H1 (cell line): Measurements from ENCODE around the gene TBC1D24. TPM values are rescaled to one million over a fixed set of nuclear protein-coding genes. Genes with fewer than 3 reads are reported as not detected.

ENCODE experiments used
- BCL11A ChIP-seq, 2 experiments: IDR thresholded peaks; one replicate each; pipeline ENCODE4 v1.6.1; 2011; ENCODE audit warnings: low read depth in 2 of 2, low read length in 2 of 2, mild to moderate bottlenecking in 2 of 2
- EZH2 ChIP-seq: fragments of 200-600 bp; sonication (generic); IDR thresholded peaks from 2 replicates; pipeline ENCODE4 v1.7.1; 2012; ENCODE audit warnings: low read depth, mild to moderate bottlenecking, moderate library complexity, low read length, inconsistent platforms; ENCODE audit not compliant: severe bottlenecking
- GABPA ChIP-seq: IDR thresholded peaks from 2 replicates; pipeline ENCODE4 v1.6.1; 2011; ENCODE audit warnings: mild to moderate bottlenecking, low read length, moderate library complexity, borderline replicate concordance; ENCODE audit not compliant: insufficient read depth
- HDAC6 ChIP-seq: IDR thresholded peaks from one replicate; pipeline ENCODE4 v1.7.1; 2012; ENCODE audit warnings: low read depth, mild to moderate bottlenecking, inconsistent platforms, low read length, moderate library complexity
- RFX5 ChIP-seq: IDR thresholded peaks from 2 replicates; pipeline ENCODE4 v1.6.1; 2011; ENCODE audit warnings: low read depth, low read length, improper control_type of control experiment, borderline replicate concordance
- RXRA ChIP-seq: IDR thresholded peaks from 2 replicates; pipeline ENCODE4 v1.6.1; 2011; ENCODE audit warnings: low read depth, mild to moderate bottlenecking, low read length, moderate library complexity; ENCODE audit not compliant: insufficient read depth
- SIN3A ChIP-seq, 2 experiments: IDR thresholded peaks in 1 of 2; conservative IDR thresholded peaks in 1 of 2; 2 replicates each; pipeline ENCODE4 v1.6.1; 2011 to 2012; ENCODE audit warnings: low read length in 2 of 2, improper control_type of control experiment in 1 of 2, low read depth in 1 of 2, mild to moderate bottlenecking in 1 of 2
- polyA plus RNA-seq, 7 experiments: library from polyadenylated mRNA; depleted of rRNA in 3 of 7; stranded (reverse) in 5 of 7; unstranded in 2 of 7; fragments of >200 nt in 5 of 7; fragments of 200-250 nt in 2 of 7; gene quantifications; 1 replicate in 5 of 7; 2 replicates in 1 of 7; 4 replicates in 1 of 7; pipeline versions ENCODE4 v1.2.1 to v1.2.3, GENCODE V29; 2011 to 2013; ENCODE audit warnings: missing spikeins in 2 of 7, mixed read lengths in 2 of 7
- total RNA-seq: library from RNA; stranded (reverse); fragmentation: NEBNext Ultra II Directional; extraction: Animal tissue kit (Norgen Biotek cat#: 25700); gene quantifications from 2 replicates; pipeline ENCODE4 v1.2.1, GENCODE V29; 2021

Gene TBC1D24
- total and polyA plus RNA-seq, 2 of the 8 experiments (the other 6 are each of a cell fraction or from before 2014, with no cell fraction given), result 8.7 to 21.5 TPM

DNA sequence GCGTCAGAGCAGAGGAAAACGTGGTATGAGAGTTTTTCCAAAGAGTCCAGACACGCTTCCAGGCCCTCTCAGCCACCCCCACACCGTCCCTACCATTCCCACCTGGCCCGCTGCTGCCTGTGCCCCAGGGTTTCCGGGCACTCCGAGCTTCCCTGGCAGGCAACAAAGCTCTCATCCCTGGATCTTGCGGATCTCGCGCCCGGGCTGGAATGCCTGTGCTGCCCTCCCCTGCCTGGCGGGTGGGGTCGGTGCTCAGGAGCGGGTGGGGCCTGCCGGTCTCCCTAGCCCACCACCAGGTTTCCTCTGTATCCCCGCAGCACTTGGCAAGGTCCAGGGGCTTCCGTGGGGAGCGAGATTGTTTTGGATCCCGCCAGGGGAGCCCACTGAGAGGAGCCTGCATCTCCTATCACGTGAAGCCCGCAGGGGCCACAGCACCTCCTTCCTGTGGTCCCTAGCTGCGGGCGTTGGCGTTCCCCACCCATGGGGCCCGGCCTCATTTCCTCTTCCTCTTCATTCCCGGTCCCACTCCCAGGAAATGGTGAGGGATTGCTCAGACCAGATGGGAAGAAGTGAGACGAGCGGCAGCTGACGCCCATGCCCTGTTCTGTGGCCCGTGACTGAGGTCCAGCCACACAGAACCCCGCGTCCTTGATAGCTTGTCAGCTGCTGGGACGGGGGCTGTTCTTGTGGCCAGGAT is 11.0 kb downstream of the TBC1D24 start (continued):
- TF ChIP-seq RFX5 (no peak), RXRA (no peak), EZH2 (no peak), HDAC6 (no peak), BCL11A (IDR thresholded peaks at IDR 0.05; ENCODE audit: low read depth in 2 of 2, low read length in 2 of 2) (no peak), GABPA (no peak), SIN3A (conservative IDR thresholded peaks at IDR 0.05 in 1 of 2, IDR thresholded peaks at IDR 0.05 in 1 of 2; ENCODE audit: low read depth in 1 of 2, low read length in 2 of 2) (no peak)
